Left lobe of liver (tissue), 2 donors: ENCODE measurements around the gene FAM184A. TPM values are rescaled to one million over a fixed set of nuclear protein-coding genes. Genes with fewer than 3 reads are reported as not detected.
A peak's percentile ranks its signal among the peaks of the same experiment; 100 is the strongest.

ENCODE experiments used
- ATAC-seq: fragments of 200-7000 bp; cut with Tn5 transposase; one replicate; pipeline ENCODE4 v1.9.1; 2020; ENCODE audit warnings: mild to moderate bottlenecking, moderate library complexity
- DNase-seq: peaks from one replicate; pipeline ENCODE4 v3.0.0-alpha.2; 2020; ENCODE audit warnings: low spot score
- total RNA-seq: library from RNA; stranded (reverse); gene quantifications from one replicate; pipeline ENCODE4 v1.2.1, GENCODE V29; 2021
- donor health status: DM: no; HTN: no; CAD: no; lungs with moderate emphysema.
- donor health status: DM: no; HTN: yes; CAD: no.

Gene FAM184A
- total RNA-seq, 1 donor from 2014 or later: 3.8 TPM

- ATAC-seq: no peak
- no peak for DNase-seq
These were observed 15.0 kb downstream of the FAM184A start for GRCh38 chr6:119063491-119063890.

GRCh38 chr6:119061215-119061614 lies 17.2 kb downstream of the FAM184A start:
- no peak for DNase-seq
- ATAC-seq: no peak

GRCh38 chr6:119060255-119060907 lies 18.1 kb downstream of the FAM184A start:
- ATAC-seq: no peak
- no peak for DNase-seq

- ATAC-seq: no peak
- no peak for DNase-seq
These were observed 23.4 kb downstream of the FAM184A start for GRCh38 chr6:119055069-119055468.

DNA sequence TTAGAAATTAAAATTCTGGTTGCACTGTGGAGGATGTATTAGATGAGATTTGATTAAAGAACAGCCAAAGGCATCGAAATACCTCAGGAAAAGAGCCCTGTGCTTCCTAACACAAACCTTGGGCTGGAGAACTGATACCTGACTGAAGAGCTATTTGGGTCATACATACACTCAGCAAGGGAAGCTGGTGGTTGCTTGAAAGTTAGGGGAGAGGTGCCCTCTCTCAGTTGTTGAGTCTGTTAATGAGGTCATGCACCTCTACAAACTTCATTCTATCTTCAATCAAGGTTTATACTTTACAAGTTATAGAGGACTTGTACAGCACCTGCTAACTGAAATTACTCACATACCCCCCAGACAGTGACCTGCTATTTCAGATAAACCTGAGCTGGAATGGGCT lies 25.5 kb downstream of the FAM184A start:
- DNase-seq: no peak
- ATAC-seq: no peak

DNA sequence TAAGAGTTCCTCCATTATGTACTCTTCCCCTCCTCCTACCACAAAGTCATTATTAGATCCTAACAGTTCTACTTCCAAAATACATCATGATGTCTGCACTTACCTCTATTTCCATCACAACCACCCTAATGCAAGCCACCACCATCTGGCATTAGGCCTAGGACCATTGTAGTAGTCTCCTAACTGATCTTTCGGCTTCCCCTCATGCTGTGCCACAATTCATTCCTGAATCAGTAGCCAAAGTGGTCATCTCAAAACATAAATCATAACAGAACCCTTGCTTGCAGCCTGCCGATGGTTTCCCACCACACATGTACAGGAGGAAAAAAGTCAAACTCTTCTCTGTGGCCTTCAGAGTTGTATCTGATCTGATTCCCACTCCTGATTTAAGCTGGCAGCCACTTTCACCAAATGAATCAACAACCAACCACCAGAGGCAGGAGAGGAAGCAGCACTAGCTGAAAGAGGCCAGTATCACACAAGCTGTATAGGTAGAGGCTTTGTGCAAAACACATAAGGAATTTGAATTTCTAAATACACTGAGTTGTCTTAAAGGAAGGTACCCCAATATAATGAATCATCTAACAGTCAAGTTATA lies 26.1 kb downstream of the FAM184A start:
- ATAC-seq (no peak), DNase-seq (no peak)

DNA sequence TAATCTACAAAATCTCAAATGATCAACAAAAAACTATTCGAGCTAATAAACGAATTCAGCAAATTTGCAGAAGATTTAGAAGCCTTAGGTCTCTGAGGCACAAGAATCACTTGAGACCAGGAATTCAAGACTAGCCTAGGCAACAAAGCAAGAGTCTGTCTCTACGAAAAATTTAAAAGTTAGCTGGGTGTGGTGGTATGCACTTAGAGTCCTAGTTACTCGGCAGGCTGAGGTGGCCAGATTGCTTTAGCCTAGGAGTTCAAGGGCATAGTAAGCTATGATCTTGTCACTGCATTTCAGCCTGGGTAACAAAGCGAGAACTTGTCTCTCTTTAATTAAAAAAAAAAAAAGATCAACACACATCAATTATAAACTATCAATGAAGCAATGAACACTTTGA lies 34.2 kb downstream of the FAM184A start:
- DNase-seq (no peak), ATAC-seq (no peak)

- ATAC-seq: no peak
- DNase-seq: no peak
These were observed 34.7 kb downstream of the FAM184A start for GRCh38 chr6:119043783-119044182.

DNA sequence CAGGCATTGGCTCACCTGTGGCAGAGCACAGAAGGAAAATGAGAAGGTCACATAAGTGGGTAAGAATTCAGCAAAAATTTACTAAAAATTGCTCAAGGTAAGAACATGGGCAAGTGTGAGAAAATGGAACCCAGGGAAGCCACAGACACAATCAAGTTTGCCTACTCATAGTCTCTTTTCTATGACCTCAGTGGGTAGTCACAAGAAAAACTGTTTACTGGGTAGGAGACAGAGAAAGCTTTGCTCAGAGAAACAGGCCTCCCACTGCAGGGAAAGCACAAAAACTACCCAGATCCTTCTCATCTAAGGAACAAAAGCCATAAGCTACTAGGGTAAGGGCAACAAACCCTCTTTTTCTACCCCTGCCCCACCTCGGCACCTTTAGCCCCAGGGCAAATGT lies 35.2 kb downstream of the FAM184A start:
- no peak for ATAC-seq

DNA sequence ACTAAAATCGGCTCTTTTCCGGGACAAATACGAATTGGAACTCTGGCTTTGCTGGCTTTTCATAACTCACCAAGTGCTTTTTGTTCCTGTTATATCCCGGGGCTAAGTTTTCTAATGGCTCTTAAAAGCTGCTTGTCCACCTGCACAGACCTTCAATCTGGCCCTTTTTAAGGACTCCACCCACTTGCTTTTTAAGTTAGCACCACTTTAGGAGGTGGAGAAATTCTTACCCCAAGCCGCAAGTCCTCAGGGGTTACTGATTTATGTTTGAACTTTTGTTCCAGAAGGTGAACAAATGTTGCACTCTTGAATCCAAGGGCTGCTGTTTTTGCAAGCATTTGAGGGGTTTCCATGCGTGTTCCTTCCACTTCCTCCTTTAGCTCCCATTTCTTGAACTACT lies 37.8 kb downstream of the FAM184A start:
- no peak for ATAC-seq
- DNase-seq: no peak

More for the DNA sequence above, 35.2 kb downstream of the FAM184A start:
- no peak for DNase-seq

GRCh38 chr6:119040229-119040628 lies 38.2 kb downstream of the FAM184A start:
- no peak for ATAC-seq
- DNase-seq: no peak

GRCh38 chr6:119037941-119038623 lies 40.4 kb downstream of the FAM184A start:
- no peak for ATAC-seq

DNA sequence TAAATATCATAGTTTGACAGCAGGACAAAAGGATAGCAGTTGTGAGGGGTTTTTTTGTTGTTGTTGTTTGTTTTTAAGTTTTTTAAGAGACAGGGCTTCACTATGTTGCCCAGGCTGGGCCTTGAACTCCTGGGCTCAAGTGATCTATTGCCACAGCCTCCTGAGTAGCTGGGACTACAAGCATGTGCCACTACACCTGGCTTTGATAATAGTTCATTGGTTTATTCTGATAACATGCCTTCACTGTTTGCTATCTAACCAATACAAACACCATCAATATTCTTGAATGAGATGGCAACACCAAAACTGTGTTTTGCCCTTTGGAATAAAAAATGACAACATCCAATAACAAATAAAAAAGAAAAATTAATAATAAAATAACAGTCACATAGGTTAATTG lies 41.2 kb downstream of the FAM184A start:
- ATAC-seq: no peak
- DNase-seq: no peak

More at GRCh38 chr6:119037941-119038623, 40.4 kb downstream of the FAM184A start:
- DNase-seq: no peak

DNA sequence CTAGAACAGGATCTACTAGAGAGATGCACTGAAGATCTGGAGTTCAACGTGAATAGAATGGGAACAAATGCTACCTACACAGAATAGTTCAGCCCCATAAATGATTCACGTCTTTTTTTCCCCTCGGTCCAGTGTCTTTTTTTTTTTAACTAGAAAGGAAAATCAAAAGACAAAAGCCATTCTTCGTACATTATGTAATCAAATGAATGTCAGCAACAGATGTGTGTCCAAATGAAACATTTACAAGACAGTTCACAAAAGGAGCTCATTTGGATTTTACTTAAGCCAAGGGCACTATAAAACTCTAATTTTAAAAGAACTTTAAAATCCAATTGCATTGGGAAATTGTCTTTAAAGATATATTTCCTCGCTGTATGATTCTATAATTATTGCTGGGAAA lies 42.4 kb downstream of the FAM184A start:
- no peak for DNase-seq
- no peak for ATAC-seq

DNA sequence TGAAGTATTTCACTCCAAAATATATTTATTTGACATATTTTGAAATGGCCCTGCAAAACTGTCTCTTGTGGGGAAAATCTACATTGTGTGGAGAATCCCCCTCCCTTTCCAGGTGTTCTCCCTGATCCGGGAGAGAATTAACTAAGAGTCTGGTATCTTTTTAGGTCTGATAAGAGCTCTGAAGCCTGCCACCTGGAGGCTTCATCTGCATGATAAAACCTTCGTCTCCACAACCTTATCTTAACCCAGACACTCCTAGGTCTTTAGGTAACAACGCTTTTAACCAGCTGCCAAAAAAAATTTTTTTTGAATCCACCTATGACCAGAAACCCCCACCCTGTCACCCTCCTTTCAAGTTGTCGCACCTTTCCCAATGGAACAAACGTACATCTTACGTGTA lies 43.0 kb downstream of the FAM184A start:
- no peak for ATAC-seq
- DNase-seq: no peak

- peak; percentile 76 for ATAC-seq
These were observed 43.5 kb downstream of the FAM184A start for GRCh38 chr6:119034827-119035458.

GRCh38 chr6:119032428-119032827 lies 46.0 kb downstream of the FAM184A start:
- ATAC-seq (no peak), DNase-seq (no peak)

More at GRCh38 chr6:119034827-119035458, 43.5 kb downstream of the FAM184A start:
- DNase-seq: no peak

- no peak for ATAC-seq
These were observed 47.7 kb downstream of the FAM184A start for GRCh38 chr6:119030759-119031158.

GRCh38 chr6:119028091-119028490 lies 50.4 kb downstream of the FAM184A start:
- ATAC-seq (no peak), DNase-seq (no peak)

More at GRCh38 chr6:119030759-119031158, 47.7 kb downstream of the FAM184A start:
- DNase-seq: no peak

DNA sequence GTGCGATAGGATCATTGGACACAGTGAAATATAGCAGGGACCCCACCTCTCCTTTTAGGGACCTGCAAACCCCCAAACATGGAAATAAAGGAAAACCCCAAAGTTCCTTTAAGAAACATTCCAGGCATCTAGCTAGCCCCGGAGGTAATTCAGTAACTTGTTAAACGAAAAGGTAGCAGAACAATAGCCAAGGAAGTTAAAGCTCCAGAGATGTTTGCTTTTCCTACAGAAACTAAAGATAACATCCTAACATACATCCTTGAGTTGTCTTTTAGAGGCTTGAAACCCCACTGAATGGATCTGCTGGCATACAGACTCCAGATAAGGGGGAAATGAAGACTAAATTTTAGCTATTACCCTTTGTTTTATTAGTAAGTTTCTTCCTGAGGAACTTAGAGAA lies 51.0 kb downstream of the FAM184A start:
- DNase-seq (no peak), ATAC-seq (no peak)

DNA sequence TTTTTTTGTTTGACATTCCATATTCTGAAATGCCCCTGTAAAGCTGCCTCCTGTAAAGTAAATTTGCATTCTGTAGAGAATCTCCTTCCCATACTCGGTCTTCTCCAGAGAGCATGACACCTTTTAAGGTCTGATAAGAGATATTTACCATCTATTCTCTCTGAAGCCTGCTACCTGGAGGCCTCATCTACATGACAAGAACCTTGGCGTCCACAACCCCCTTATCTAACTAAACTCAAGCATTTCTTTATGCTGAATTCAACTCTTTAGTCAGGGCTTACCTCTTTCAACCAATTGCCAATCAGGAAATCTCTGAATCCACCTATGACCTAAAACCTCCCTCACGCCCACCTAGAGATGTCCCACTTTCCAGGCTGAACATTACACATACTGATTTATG lies 51.6 kb downstream of the FAM184A start:
- DNase-seq (no peak), ATAC-seq (no peak)

- DNase-seq: no peak
These were observed 52.7 kb downstream of the FAM184A start for GRCh38 chr6:119025793-119026192.

More at GRCh38 chr6:119025793-119026192, 52.7 kb downstream of the FAM184A start:
- ATAC-seq: no peak
